Stimulated activated CD4-positive, alpha-beta T cell treated with anti-CD3 and anti-CD28 coated beads, Interleukin-1b, Interleukin-23, amount 100 ng/mL, for 1 hour (primary cell): Measurements from ENCODE around the gene FUT2.

ENCODE experiments used
- DNase-seq, 2 donors: peaks; one replicate each; pipeline ENCODE4 v3.0.0-alpha.2; 2020; ENCODE audit warnings: low read depth in 2 of 2

Gene FUT2

DNA sequence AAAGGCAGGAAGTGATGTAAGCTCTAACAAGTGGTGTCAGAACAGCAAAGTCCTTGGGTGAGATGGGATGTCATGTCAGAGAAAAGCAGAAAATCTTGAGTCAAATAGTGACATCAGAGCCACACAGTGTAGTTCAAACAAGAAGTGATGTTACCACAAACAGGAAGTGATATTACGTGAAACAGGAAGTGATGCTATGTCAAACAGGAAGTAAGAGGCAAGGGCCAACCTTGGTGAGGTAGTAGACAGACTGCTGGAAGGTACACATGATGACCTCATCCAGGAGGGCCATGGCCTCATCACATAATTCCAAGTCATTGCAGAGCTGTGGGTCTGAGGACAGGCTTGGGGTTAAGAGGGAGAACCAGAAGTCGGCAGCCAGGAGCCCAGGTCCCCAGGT lies 30.8 kb downstream of the FUT2 start:
- DNase-seq: no peak

DNA sequence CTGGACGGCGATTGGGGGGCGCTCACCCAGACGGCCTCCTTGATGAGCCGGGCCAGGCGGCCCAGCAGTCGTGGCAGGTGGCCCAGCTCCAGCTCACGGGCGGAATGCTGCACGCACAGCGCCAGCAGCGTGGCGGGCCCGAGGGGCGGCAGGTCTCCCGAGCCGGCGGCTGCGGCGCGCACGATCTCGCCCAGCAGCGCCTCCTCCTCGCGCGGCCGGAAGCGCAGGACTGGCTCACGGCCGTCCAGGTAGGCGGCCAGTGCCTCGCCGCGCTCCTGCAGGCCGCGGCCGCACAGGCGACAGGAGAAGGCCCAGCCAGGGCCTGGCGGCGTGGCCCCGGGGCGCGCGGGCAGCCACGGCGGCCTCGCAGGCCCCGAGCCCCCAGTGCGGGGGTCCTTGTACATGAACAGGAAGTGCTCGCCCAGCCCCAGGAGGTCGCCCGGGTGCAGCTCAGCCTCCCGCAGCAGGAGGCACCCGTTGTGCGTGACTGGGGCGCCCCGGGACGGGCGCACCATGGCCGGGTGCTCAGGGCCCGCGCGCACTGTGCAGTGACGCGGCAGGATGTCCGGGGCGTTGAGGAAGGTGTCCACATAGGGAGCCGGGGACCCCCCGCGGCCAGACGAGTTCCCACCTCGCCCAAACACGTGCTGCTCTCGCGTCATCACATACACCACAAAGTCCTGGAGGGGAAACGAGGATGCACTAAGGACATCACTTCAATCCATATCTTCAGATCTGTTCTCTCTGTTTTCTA lies 33.3 kb downstream of the FUT2 start:
- DNase-seq: no peak

DNA sequence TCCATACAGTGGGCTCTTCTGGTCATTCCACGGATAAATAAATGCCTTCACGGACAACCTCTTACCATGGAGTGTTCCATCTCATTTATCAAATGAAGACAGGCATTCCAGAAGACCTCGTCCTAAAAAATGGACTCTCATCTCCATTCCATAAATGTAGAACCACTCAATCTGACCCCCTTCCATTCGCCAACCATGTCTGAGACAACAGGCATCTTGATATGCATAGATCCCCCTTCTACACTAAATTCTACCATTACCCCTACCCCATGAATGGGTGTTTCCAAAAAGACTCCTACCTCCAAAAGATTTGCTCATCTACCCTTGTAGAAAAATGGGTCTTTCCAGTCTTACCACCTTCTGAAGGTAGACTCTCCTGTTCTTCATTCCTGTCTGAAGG lies 35.7 kb downstream of the FUT2 start:
- DNase-seq: no peak

DNA sequence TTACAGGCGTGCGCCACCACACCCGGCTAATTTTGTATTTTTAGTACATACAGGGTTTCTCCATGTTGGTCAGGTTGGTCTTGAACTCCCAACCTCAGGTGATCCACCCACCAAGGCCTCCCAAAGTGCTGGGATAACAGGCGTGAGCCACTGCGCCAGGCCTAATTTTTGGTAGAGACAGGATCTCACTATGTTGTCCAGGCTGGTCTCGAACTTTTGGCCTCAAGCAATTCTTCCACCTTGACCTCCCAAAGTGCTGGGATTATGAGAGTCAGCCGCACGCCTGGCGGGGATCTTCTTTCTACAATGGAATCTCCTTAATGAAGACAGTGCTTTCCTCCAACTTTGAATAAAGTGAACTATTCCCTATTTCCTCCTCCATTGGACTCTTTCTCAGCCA lies 38.9 kb downstream of the FUT2 start:
- DNase-seq: no peak

DNA sequence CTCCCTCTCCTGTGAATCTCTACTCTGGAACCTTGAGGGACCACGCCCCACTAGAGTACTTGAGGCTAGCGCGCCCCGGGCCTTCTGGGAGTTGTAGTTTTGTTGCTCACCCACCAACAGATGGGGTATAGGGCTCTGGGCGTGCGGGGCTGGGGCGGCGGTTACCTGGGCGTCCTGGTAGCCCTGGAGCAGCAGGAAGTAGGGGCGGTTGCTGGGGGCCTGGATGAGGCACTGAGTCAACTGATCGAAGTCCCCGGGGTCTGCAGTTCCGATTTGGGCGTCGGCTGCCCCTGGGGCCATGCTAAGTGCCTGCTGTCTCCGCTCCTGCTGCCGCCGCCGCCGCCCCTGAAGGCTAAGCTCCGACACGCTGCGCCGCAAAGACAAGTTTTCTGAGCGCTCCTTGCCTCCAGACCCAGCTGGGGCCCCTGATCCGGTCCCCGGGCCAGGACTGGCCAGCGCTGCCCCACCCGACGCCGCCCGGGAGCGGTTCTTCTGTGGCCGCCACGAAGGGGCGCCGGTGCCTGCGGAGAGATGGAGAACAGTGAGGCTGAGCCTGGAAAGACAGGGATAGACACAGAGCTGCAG lies 39.4 kb downstream of the FUT2 start:
- DNase-seq: no peak

DNA sequence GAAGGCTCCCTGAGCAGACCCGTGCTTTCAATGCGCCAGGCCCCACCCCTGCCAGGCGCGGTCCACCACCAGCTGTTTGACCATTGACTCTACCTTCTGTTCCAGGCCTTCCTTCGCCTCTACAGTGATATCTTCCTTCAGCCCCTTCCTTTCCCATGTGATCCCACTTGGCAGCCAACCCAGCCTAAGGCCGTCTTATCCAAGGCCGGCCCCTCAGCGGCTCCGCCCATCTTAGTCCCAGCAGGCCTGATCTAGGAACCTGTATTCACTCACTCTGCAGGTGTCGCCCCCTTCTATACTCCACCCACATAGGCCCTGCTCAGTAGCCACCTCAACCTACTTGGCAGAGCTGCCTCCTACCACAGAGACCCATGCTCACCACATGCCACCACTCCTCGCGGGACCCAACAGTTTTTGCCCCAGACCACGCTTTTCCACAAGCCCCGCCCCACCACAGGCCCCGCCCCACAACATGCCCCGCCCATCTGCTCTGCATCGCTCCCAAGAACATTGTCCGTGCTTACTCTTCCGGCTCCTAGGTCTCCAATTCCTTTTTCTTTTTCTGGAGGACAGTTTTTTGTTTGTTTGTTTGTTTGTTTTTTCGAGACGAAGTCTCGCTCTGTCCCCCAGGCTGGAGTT lies 41.7 kb downstream of the FUT2 start:
- no peak for DNase-seq

DNA sequence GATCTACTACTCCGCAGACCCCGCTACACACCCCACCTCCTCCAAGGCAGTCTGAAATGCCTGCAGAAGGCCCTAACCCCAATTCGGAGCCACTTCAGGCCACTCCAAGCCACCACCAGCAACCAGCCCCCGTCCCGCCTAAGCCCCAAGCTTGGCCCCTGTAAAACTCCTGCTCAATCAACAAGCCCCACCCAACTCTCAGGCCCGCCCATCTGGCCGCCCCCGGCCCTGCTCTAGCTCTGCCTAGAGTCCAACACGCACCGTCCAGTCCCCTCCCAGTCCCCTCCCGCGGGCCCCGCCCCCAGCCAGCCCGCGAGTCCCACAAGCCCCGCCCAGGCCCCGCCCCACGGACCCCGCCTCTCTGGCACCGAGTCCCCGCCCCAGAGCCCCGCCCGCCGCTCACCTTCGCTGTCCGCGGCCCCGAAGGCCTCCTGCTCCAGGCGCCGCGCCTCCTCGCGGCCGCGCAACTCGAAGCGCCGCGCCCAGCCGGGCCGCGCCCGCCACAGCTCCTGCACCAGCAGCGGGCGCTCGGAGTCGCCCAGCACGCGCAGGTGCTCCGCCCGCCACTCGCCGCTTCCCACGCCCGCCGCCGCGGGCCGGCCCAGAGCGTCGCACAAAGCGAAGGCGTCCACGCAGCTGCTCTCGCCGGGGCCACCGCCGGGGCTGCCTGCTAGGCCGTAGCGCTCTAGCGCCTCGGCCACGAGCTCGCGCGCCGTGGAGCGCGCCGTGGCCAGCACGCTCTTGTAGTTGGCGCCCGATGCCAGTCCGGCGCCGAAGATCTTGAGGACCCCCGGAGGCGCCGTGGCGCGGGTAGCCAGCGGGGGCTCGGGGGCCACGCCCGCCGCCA lies 43.0 kb downstream of the FUT2 start:
- DNase-seq: peak; percentile 90 to 95

DNA sequence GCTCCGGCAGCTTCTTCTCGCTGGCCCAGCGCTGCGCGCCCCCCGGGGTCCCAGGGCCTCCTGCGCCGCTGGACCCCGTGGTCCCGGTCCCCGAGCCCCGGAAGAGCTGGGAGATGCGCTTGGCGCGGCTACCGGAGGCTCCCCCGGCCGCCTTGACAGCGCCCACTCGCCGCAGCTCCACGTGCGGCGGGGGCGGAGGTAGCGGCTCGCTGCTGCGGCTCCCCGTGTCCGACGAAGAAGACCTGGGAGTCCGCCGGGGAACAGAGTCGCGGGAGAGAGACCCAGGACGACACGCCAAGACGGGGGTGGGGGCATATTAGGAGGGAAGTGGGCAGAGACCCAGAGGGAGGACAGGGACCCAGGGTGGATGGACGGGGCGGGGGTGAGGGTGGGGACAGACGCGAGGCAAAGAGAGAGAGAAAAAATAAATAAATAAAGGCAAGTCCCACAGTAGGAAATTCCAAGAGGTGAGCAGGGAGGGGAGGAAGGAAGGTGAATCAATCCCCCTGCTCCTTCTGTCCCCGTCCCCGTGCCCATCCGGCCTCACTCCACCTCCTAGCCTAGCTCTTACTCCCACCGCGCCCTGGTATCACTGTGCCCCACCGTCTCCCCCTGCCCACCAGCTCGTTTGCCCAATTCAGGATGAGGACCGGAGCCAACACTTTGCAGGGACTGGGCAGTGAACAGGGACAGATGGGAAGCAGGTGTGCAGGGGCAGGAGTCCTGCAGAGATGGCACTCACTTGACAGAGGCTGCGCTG lies 43.8 kb downstream of the FUT2 start:
- DNase-seq: no peak

DNA sequence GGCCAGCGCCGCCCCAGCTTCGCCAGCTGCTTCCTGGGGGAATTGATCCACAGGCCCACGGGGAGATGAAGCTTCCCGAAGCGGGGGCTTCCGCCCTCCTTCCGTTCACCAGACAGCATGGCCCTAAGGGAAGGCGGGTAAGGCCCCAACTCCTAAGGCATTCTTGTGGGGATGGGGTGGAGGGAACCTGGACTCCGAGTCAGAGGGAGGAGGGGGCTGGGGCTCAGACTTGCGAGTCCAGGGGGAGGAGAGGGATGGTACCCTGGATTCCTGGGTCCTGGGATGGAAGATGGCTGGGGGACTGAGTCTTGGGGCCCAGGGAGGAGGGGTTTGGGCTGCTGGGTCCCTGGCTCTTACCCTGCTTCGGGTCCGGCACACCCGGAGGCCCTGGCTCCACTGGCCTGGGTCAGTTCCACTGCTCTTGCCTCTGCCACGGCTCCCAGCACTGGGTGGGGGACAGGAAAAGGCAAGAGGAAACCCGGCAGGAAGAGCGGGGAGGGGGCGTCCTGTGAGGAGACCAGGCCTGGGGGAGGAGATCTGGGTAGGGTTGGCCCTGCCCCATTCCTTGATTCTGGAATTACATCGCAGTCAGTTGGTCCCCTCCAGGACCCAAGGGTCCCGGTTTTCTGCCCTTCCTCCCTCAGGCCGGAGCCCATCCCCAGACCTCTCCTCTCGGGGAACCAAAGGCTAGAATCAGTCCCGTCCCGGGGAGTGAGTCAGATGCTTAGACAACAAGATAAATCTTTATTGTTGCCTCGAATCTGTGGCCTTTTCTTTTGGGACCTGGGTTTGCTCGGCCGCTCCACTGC lies 44.6 kb downstream of the FUT2 start, which contains the start of gene RASIP1:
Gene RASIP1, minus strand, starts transcription at position 447 of the 809 bp plus-strand sequence. Its CDS starts 328 bp downstream, at position 119.
- DNase-seq: no peak

DNA sequence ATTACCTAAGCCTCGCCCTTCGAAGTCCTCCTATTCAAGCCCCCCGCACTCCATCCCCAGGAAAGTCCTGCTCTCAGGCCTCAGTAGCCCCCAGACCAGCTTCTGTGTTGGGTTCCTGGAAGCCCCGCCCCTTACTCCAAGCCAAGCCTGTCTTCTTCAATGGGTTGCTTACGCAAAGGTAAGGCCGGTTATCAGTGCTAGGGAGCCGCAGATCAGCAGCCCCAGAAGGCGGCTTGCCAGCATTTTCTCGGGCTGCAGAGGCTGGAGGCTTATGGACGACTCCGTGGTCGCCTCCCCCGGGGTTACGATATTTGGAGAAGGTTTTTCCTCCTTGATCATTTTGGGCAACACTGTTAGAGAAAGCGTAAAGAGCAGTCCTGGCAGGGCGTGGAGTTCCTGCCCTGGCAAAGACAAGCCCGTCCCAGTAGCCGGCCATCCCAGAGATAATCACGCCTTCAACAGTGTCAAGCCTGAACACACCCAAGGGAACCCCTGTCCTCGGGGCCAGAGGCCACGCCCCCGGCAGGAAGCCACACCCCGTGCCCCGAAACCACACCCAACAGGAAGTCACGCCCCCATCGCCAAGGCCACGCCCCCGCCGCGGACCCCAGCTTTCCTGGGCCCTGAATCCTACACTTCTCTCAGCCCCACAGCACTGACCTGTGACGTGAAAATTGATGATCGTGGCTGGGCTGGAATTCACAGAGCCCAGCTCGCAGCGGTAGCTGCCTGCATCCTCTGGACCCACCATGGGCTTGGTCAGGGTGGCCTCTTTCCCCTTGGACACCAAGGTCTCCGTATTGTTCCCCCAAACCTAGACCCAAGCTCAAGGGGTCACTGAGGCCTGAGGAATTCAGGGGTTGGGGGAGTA lies 45.6 kb downstream of the FUT2 start:
- no peak for DNase-seq

DNA sequence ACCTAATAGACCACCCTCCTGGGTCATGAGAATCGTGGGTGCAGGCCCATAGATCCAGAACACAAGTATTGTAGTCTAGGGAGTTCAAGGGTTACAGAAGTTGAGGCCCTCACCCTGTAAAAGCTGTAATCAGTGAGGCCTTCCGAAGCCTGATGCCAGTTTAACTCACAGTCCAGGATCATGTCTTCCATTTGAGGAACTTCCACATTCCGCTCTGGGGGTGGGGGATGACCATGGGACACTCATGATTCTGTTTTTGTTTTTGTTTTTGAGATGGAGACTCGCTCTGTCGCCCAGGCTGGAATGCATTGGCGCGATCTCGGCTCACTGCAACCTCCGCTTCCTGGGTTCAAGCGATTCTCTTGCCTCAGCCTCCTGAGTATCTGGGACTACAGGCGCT lies 46.3 kb downstream of the FUT2 start:
- DNase-seq: no peak

DNA sequence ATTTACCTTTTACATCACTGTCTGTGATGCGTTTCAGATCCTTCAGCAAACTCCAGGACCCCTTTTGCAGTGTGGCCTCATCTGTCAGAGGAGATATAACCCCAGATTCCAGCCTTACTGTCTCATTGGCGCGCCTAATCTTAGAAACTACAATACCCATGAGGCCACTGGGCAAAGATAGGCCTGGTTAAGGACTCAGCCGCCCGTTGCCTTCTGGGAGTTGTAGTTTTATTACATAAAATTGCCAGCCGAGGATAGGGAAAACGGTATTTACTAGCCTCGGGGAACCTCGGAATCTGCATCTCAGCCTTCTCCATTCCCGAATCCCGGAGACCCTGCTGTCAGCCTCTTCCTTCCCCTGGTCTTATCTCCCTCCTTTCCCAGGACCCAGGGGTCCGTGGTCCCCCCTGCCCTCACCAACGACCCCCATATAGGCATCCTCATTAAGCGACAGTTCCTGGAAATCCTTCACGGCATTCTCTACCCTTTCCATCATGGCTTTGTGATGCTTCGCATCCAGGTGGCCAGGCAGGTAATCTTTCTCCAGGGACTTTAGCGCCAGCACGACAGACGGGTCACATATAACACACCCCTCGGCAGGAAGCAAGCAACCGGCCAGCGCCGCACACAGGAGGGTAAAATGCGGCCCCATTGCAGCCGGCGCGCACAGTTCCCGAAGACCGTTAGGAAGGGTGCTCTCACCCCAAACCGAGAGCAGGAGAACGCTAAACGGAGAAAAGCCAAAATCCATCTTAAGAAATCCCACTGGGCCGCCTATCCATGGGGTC lies 49.6 kb downstream of the FUT2 start:
- no peak for DNase-seq

DNA sequence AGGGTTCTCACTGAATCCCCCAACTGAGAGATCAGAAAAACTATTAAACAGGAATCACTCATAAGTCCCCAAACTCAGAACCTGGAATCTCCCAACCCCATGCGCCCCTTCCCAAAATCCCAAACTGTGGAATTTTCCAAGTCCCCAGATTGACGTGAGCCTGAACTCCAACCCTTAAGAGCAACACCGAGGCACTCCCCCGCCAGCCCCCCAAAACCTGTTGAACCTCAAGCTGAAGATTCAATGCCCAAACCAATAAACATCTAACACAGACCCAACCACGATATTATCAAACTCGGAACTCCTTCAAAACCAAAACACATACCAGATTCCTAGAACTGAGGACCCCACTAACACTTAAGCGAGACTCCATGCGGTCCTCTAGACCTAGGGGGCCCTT lies 50.3 kb downstream of the FUT2 start:
- no peak for DNase-seq

DNA sequence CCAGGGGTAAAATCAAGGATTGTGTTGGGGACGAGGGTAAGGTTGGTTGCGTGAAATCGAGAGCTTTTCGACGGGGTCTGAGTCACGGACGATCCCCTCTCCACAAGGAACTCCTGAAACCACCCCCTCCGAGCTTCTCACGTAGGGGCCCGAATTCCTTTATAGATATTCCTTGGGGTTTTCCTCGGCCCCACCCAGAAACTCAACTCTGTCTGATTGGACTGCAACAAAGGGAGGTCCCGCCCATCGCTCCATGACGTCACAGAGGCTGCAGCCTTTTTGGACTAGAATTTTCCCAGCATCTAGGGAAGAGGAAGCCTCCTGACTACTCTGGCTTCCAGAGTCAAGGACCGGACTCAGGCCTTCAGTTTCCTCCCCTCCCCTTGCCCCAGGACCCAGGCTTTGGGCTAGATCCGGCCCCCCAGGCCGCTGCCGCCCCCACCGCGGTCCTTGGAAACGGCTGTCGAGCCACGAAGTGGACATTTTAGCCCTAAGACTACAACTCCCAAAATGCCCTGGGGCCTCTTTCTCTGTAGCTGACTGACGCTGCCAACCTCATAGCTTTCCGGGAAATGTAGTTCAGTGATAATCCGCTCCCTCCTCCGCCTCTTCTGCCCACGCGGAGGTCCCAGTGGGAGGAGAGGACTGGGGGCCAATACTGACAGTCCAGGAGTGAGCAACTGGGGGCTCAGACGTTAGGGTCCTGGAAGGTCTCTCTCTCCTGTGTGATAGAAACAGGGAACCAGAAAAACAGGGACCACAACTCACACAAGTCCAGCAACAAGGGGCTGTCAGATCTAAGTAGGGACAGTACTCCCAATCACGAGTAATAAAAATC lies 51.2 kb downstream of the FUT2 start, which contains the start of gene IZUMO1:
Gene IZUMO1, minus strand, starts transcription at position 172 of the 838 bp plus-strand sequence. CDS start 1,050 bp downstream, outside the sequence.
- no peak for DNase-seq

DNA sequence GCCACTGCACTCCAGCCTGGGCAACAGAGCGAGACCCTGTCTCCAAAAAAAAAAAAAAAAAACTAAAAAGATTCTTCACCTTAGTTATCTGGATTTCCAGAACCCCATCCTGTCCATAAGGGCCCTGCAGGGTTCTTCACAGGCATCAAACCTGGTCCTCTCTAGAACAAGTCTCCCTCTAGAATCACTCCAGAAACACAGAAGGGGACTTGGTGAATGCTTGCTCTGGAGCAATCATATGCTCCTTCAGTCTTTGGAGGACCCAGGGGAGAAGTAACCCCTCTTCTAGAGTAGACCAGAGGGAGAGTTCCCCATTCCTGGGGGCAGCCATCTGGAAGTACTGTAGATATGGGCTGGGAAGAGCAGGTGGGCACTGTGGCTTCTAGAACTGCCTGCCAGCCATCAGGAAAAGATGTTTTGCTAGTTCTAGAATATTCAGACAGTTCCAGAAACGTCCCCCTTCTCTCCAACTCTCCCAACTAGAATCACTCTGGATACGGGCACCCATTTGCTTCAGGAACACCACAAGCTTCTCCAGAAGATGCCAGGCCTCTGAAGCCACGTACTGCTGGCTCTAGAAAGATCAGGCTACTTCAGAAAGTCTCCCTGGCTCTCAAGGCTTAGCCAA lies 53.9 kb downstream of the FUT2 start:
- no peak for DNase-seq

DNA sequence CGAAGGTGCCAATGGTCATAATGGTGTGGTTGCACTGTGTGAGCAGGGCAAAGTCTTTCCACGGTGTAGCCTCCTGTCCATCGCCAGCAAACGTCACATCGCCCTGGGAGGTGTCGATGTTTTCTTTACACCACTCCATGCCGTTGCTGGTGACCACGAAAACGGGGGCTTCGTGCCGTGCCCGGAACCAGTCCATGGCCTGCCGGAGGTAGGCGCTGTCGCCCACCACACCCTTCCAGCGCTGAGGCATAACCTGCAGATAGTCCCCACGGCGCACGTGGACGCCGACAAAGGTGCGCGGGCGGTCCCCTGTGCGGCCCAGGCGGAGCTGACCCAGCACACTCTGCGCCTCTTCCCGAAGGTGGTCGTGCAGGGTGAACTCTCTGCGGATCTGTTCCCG lies 54.6 kb downstream of the FUT2 start:
- no peak for DNase-seq

DNA sequence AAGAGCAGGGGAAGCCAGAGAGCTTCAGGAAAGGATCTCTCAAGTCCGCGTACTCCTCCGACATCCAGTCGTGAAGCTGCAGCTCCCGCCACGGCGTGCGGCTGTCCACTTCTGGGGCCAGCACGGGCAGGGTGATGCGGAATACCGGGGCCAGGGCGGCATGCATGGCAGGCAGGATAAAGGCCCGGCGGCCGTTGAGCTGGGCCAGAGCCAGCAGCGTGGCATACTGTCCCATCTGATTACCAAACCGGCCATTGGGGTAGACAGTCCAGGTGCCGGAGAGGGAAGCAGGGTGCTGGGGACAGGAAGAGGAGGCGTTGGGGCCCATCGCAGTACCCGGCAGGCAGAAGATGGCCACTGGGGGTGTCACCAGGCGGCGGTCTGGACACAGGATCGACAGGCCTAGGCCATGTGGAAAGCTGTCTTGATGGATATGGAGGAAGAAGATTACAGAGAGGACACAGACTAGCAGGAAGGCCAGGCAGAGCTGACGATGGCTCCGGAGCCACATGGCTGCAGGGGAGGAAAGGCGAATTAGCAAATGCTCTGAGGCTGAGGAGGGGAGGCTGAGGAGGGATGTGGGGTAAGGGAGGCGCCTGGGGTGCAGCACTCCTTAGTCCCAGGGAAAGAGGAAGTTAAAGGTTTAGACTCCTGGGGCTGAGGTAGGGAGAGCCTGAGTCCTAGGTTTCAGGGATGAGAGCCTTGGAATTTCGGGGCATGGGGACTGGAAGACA lies 55.2 kb downstream of the FUT2 start:
- no peak for DNase-seq
